HT1080 (cell line): ENCODE data around the gene MEIS2. TPM values are rescaled to one million over a fixed set of nuclear protein-coding genes. Genes with fewer than 3 reads are reported as not detected.
A peak's percentile ranks its signal among the peaks of the same experiment; 100 is the strongest.

Experiments used
- DNase-seq: peaks from one replicate; pipeline ENCODE4 v3.0.0-alpha.2; 2015; ENCODE audit warnings: low read depth
- polyA plus RNA-seq, 2 experiments: library from polyadenylated mRNA; depleted of rRNA; stranded (reverse); fragments of >200 nt; gene quantifications; 2 replicates each; pipeline ENCODE4 v1.2.3, GENCODE V29; 2015
- total RNA-seq: library from RNA; depleted of rRNA; stranded (reverse); fragments of >200 nt; shearing (Covaris generic); gene quantifications from 2 replicates; pipeline ENCODE4 v1.2.3, GENCODE V29; 2014; rRNA removed

The MEIS2 gene
- 17.1 and 31.0 TPM in 2 replicates for total RNA-seq
- 13.7 and 15.0 TPM in 2 replicates for polyA plus RNA-seq (2015; cell fraction: cytosol; rRNA removed)
- polyA plus RNA-seq (2015; cell fraction: nucleus; rRNA removed) = 18.0 and 19.6 TPM in 2 replicates

DNA sequence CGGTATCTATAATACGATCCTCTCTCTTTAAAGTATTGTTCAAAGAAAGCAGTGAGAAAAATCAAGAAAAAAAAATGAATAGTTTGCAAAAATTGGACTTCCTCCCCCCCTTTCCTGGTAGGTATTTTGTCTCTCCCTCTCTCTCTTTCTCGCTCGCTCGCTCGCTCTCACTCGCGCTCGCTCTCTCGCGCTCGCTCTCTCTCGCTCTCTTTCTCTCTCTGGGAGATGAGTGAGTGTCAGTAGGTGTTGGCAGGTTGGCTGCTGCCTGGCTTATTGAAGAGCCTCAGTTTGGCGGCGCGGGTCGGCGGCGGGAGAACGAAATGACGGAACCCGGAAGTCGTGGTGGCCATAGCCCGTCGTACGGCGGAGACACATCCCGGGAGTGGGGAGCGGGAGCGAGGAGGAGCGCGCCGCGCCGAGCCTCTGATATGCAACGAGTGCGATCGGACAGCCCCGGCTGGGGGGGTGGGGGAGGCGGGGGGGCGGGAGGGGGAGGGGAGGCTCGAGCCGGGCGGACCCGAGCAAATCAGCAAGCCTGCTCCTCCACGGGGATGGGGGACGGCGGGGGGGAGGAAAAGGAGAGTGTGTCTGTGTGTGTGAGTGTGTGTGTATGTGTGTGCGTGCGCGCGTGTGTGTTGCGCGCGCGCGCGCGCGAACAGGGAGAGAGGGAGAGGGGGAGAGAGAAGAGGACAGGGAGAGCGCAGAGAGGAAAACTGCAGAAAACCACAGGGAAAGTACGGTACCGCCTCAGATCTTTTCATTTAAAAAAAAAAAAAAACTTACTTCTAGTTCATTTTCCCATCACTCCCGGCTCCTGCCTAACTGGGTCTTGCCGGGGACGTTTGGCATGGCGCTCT lies at the start of gene MEIS2:
MEIS2 (minus strand) TSS at position 441 of the 857 bp plus-strand sequence. CDS start 1,083 bp downstream, outside the sequence.
- peak; percentile 86 for DNase-seq

DNA sequence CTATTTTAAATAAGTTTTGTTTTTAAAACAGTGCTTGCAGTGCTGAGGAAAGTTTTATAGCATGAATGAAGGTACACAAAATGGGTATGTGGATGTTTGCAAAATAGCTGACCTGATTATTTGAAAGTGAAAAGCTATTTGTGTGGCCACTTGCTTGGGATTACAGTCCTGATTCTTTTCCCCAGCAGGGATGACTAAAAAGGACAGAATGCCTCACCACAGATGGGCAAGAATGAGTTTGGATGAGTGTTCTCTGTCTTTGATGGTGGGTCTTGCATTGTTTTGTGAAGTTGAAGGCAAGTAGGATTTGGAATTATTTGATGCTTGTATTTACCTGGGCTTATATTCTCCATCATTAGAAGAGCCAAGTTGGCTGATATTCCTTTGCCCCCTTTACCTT lies 48.8 kb upstream of the MEIS2 start:
- no peak for DNase-seq

DNA sequence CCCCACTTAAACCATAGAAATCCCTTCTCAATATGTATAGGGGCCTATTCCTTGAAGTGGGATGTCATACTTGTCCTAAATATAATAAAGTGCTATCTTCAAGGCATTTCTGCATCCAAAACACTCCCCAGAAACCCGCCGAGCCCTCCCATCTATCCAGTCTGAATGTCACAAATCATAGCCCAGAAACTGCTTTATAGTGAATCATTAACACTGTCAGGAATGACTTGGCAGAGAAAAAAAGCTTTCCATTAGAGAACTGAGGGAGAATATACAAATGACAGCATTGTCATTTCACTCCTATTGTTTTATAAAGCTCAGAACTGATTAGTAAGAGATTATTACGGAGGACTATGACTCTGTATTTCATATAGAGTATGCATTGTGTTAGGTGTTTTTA lies 48.4 kb upstream of the MEIS2 start:
- DNase-seq = no peak

DNA sequence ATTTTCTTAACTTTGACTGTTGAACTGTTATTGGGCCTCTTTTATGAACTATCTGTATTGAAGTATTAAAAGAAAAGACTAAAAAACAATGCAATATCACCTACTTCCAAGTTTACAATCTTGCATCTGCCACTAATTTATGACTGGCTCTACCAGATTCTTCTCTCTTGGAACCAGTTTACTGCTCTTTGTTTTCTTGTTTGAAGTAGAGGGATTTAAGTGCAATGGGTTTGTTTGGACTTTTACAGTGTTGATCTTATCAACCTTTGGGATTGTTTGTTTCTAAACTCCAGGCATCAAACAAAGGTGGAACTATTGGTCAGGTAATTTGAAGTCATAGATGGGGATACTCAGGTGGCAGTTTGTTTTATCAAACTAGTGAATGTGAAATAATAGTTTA lies 43.0 kb upstream of the MEIS2 start:
- no peak for DNase-seq

DNA sequence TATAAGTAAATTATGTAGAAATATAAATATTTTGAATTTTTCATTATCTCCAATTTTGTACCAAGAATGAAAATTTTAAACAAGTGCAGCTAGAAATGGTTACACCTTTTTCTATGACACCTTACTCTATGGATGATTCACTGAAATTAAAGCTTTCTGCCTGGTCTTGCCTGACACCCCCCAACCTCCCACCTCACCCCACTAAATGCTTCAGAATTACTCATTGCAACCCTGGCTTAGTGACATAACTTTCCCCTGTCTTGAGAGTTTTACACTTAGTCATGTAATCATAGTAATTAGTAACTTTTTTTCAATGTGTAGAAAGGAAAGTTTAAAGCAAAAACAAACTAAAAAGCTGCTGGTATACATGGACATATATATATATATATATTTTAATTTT lies 42.0 kb upstream of the MEIS2 start:
- DNase-seq = no peak

DNA sequence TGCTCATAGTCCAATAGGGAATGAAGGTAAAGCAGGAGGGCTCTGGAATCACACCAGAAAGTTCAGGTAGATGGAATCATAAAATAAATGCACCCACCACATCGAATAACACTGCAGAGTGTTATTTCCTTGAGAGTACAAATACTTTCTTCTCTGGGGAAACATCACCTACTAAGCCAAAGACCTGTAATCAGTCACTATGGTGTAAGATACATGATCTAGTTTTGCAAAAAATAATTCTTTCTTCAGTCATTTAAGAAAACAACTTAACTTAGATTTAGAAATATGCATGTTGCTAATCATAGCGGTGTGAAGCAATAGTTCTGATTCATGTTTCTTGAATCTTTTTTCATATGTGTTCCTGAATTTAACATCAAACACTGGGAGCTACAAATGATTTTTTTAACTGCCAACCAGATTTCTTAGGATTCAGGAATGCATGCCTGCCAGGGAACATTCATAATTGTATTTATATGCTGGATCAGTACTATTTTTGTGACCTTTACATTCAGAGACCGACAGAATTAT lies 40.2 kb upstream of the MEIS2 start:
- DNase-seq = no peak

- no peak for DNase-seq
Measured at GRCh38 chr15:37138591-37139215, 38.4 kb upstream of the MEIS2 start.

DNA sequence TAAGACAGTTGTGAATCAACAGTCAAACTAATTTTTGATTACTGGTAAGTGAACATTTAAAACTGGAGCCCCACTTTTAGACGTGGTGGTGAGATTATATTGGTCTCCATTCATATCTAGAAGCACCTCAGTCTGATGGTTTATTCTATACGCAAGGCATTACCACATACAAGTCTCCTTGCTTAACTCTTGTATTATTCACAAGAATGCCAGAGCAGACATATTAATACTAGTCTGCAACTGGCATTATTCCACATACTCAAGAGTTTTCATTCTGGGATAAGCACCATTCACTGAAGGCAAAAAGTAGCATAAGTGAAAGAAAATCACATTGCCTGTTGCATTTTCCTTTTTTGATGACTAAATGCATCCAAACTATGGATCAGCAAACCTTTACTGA lies 36.9 kb upstream of the MEIS2 start:
- no peak for DNase-seq

- no peak for DNase-seq
Measured at GRCh38 chr15:37136666-37137065, 36.3 kb upstream of the MEIS2 start.

- no peak for DNase-seq
Measured at GRCh38 chr15:37135225-37135624, 34.9 kb upstream of the MEIS2 start.

DNA sequence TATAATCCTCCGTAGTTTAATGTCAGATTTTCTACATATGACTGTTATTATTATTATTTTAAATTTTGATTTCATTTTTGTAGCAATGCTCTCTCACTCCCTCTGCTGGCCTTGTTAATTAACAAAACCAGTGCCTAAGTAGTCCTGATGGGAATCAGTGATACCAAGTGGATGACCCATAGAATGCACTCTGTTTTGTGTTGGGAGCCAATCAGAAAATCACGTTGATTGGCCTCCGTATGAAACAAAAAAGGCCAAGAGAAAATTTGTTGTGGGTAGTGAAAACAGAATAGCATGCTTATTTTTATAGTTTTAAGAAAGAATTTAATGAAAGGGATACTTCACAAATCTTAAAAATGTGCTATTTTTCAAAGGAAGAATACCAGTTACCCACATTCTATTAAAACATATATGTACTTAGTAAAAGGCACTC lies 34.4 kb upstream of the MEIS2 start:
- peak; percentile 31 for DNase-seq

GRCh38 chr15:37134244-37134643 lies 33.9 kb upstream of the MEIS2 start:
- no peak for DNase-seq

DNA sequence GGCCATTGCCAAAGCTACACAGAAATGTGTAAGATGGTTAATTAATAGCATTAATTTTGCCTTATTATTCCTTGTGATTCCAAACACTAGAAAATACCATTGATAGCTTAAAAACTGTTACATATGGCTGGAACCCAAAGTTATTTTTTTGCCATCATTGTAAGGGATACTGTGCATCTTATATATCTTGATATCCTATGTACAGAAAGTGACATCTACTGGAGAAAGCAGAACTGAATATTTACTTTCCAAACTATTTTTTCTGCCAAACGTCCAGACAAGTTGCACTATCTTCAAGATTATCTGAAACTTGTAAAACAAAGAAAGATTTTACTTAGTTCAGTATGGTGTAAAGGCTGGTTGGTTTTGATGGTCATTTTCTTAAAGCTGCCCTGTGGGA lies 33.3 kb upstream of the MEIS2 start:
- peak; percentile 21 for DNase-seq

DNA sequence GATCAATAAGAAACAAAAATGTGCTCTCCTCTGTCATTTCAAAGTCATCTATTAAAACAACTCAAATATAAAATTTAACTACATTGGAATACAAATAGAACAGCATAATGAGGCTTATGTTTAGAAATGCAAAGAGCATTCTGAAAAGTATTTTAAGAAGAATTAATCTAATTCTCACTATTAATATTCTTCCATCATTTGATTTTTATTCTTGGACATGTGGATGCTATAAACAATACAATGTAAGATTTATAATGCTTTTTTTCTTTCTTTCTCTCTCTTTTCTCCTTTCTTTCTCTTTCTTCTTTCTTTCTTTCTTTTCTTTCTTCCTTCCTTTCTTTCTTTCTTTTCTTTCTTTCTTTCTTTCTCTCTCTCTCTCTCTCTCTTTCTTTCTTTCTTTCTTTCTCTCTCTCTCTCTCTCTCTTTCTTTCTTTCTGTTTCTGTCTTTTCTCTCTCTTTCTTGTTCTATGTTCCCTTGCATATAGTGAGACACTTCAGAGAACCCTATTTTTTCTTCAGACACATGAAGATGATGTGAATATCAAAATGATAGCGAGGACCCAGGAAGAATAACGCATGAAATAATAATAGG lies 32.6 kb upstream of the MEIS2 start:
- DNase-seq = no peak

DNA sequence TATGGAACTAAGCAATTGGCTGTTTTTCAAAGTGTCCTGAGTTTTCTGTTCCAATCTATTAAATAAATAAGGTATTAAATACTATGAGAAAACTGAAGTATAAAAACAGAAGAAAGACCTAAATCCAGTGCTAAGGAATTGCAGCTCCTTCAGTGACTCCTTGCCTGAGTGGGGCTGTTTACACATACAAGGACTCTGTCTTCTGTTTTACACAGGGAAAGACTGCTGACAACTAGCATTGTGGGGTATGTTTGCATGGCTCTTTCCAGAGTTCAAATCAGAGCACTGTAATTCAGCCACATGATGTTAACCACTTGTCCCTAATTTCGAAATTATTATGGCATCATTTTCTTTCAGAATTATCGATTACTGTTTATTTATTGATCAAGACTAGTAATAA lies 31.3 kb upstream of the MEIS2 start:
- no peak for DNase-seq

- DNase-seq = no peak
Measured at GRCh38 chr15:37130356-37130755, 30.0 kb upstream of the MEIS2 start.

DNA sequence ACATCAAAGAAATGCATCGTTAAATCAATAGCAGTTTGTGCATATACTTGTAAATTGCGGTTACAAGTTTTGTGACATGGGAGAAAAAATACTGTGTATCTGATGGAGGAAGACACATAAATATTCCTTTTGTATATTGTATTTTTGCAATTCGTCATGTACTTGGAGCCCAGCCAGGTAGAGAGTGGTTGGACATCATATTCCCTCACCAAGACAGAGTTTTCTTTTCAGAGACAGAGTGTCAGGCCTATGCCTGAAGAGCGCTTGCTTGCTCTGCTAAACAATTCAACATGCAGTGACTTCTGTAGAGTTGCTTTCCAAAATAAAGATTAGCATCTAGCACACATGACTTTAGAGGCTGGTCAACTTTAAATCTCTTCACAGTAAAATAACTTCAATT lies 24.8 kb upstream of the MEIS2 start:
- no peak for DNase-seq

DNA sequence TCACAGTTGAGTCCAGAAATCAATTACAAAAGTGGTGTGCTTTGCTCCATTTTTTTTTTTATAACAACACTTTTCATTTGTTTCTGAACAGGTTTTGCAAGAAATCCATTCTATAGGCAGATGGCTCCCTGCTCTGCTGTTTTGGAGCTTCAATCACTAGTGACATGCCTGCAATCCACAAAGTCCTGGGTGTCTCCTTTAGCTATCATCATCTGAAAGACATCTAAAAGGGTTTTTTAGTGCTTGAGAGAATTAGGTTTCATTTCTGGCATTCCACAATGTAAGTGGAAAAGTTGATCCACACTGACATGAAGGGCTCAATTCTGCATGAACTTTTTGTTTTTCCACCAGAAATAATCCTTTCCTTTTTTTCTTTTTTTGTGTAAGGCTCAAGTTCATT lies 24.0 kb upstream of the MEIS2 start:
- no peak for DNase-seq

- DNase-seq = no peak
Measured at GRCh38 chr15:37122703-37123102, 22.4 kb upstream of the MEIS2 start.

GRCh38 chr15:37121492-37121891 lies 21.1 kb upstream of the MEIS2 start:
- no peak for DNase-seq

DNA sequence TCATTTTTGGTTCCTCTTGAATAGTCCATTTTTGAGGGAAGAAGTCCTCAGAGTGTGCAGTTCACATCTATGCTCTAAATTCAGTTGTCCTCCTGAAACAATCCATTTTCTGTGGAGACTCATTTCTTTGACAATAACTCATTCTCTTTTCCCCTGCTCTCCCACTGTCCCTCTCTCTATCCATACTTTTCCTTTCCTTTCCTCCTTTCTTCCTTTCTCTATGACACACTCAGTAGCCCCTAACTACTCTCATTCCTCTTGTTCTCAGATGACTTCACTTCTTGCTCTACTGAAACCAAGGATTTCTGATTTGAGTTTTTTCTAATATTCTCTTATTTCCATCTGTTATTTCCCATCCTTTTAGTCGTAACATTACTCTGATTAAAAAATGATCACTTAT lies 16.7 kb upstream of the MEIS2 start:
- DNase-seq = no peak

- DNase-seq = no peak
Measured at GRCh38 chr15:37115538-37115937, 15.2 kb upstream of the MEIS2 start.
